ENCODE measurements around the gene TBC1D22A. TPM values are rescaled to one million over a fixed set of nuclear protein-coding genes. Genes with fewer than 3 reads are reported as not detected.

TBC1D22A gene
- total RNA-seq, 1 experiment from 2014 or later, result 20.9 TPM

DNA sequence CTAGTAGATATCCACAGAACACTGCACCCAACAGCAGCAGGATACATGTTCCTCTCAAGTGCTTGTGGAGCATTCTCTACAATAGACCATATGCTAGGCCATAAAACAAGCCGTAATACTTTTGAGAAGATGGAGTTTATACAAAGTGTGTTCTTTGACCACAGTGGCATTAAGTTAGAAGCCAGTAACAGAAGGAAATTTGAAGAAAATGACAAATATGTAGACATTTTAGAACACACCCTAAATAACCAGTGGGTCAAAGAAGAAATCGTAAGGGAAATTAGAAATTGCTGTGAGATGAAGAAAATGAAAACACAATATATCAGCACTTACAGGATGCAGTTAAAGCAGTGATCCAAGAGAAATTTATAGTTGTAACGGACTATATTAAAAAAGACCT is 163.4 kb downstream of the TBC1D22A start:
- no peak for DNase-seq (ENCODE audit: low read depth, low spot score)
- ChIA-PET RAD21 (ENCODE audit: low non-redundant PET in 1 of 2, low total read pairs in 2 of 2, uncharacterized antibody in 2 of 2, unreplicated experiment in 2 of 2) (no interaction called here), CTCF (no interaction called here), POLR2A (no interaction called here)
- Histone ChIP-seq H3K9me3 (ENCODE audit: control insufficient read depth in 1 of 2, insufficient read depth in 1 of 2, low read depth in 1 of 2, low read length in 2 of 2) (no peaks in the 10 kb centered on the region), H3K9ac (ENCODE audit: low read length) (no peak overlapping the region), H4K20me1 (ENCODE audit: insufficient read depth) (no peaks in the 10 kb centered on the region; the same call in 1 of the 2 replicates), H3K9me2 (ENCODE audit: insufficient read depth) (no peaks in the 10 kb centered on the region), H3K4me1 (ENCODE audit: control insufficient read depth in 1 of 2, insufficient read depth in 2 of 2, low read length in 2 of 2) (no peaks in the 10 kb centered on the region), H3K27ac (ENCODE audit: low read depth, low read length) (no peak overlapping the region), H3K79me2 (ENCODE audit: insufficient read depth, low read length) (no peaks in the 10 kb centered on the region), H3K4me3 (replicated peaks in 1 of 2; ENCODE audit: low read depth in 1 of 2, low read length in 2 of 2) (no peak overlapping the region), H2AFZ (ENCODE audit: low read depth, low read length, poor library complexity, severe bottlenecking) (no peak overlapping the region), H3K4me2 (ENCODE audit: low read length) (no peak overlapping the region), H3K27me3 (ENCODE audit: insufficient read depth, low read length) (no peaks in the 10 kb centered on the region), H3K36me3 (ENCODE audit: control insufficient read depth in 1 of 2, insufficient read depth in 2 of 2, low read length in 2 of 2) (no peaks in the 10 kb centered on the region)
- intact Hi-C loops (cut with micrococcal nuclease), result no loop called here
- no peak for ATAC-seq
- TF ChIP-seq TCF7L2 (IDR thresholded peaks at IDR 0.05; ENCODE audit: borderline replicate concordance, extremely low read depth, insufficient read depth, insufficient read length) (no peak), SRF (IDR thresholded peaks at IDR 0.05; ENCODE audit: low read depth) (no peak), SP1 (IDR thresholded peaks at IDR 0.05; ENCODE audit: low read depth) (no peak), EZH2 (IDR thresholded peaks at IDR 0.05) (no peak), ZFX (IDR thresholded peaks at IDR 0.05) (no peak), ZNF274 (IDR thresholded peaks at IDR 0.05; ENCODE audit: low read depth, low read length) (no peak), EZH2phosphoT487 (IDR thresholded peaks at IDR 0.05; ENCODE audit: borderline replicate concordance) (no peak), POLR2AphosphoS5 (IDR thresholded peaks at IDR 0.05; ENCODE audit: low read depth, low read length) (no peak), POLR2A (IDR thresholded peaks at IDR 0.05; ENCODE audit: borderline replicate concordance, extremely low read depth, insufficient read depth, insufficient read length) (no peak), CBX3 (IDR thresholded peaks at IDR 0.05; ENCODE audit: low read depth) (no peak), RAD21 (IDR thresholded peaks at IDR 0.05; ENCODE audit: low read depth) (no peak), YY1 (IDR thresholded peaks at IDR 0.05; ENCODE audit: extremely low read depth, insufficient replicate concordance, low read depth, low read length) (no peak), SIN3A (IDR thresholded peaks at IDR 0.05; ENCODE audit: low read depth) (no peak), FOSL1 (IDR thresholded peaks at IDR 0.05; ENCODE audit: low read depth) (no peak), EGR1 (IDR thresholded peaks at IDR 0.05; ENCODE audit: low read depth) (no peak)
- TF ChIP-seq, protein P1, sequence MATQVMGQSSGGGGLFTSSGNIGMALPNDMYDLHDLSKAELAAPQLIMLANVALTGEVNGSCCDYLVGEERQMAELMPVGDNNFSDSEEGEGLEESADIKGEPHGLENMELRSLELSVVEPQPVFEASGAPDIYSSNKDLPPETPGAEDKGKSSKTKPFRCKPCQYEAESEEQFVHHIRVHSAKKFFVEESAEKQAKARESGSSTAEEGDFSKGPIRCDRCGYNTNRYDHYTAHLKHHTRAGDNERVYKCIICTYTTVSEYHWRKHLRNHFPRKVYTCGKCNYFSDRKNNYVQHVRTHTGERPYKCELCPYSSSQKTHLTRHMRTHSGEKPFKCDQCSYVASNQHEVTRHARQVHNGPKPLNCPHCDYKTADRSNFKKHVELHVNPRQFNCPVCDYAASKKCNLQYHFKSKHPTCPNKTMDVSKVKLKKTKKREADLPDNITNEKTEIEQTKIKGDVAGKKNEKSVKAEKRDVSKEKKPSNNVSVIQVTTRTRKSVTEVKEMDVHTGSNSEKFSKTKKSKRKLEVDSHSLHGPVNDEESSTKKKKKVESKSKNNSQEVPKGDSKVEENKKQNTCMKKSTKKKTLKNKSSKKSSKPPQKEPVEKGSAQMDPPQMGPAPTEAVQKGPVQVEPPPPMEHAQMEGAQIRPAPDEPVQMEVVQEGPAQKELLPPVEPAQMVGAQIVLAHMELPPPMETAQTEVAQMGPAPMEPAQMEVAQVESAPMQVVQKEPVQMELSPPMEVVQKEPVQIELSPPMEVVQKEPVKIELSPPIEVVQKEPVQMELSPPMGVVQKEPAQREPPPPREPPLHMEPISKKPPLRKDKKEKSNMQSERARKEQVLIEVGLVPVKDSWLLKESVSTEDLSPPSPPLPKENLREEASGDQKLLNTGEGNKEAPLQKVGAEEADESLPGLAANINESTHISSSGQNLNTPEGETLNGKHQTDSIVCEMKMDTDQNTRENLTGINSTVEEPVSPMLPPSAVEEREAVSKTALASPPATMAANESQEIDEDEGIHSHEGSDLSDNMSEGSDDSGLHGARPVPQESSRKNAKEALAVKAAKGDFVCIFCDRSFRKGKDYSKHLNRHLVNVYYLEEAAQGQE (IDR thresholded peaks at IDR 0.05; ENCODE audit: low read depth), result no peak
- TF ChIP-seq, protein P2, sequence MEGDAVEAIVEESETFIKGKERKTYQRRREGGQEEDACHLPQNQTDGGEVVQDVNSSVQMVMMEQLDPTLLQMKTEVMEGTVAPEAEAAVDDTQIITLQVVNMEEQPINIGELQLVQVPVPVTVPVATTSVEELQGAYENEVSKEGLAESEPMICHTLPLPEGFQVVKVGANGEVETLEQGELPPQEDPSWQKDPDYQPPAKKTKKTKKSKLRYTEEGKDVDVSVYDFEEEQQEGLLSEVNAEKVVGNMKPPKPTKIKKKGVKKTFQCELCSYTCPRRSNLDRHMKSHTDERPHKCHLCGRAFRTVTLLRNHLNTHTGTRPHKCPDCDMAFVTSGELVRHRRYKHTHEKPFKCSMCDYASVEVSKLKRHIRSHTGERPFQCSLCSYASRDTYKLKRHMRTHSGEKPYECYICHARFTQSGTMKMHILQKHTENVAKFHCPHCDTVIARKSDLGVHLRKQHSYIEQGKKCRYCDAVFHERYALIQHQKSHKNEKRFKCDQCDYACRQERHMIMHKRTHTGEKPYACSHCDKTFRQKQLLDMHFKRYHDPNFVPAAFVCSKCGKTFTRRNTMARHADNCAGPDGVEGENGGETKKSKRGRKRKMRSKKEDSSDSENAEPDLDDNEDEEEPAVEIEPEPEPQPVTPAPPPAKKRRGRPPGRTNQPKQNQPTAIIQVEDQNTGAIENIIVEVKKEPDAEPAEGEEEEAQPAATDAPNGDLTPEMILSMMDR (IDR thresholded peaks at IDR 0.05 in 2 of 3, conservative IDR thresholded peaks at IDR 0.05 in 1 of 3; ENCODE audit: borderline replicate concordance in 1 of 3, insufficient read depth in 1 of 3, low read depth in 2 of 3, low read length in 2 of 3), result no peak
- TF ChIP-seq, protein P3, sequence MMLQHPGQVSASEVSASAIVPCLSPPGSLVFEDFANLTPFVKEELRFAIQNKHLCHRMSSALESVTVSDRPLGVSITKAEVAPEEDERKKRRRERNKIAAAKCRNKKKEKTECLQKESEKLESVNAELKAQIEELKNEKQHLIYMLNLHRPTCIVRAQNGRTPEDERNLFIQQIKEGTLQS (IDR thresholded peaks at IDR 0.05), result no peak
- TF ChIP-seq, protein P4, sequence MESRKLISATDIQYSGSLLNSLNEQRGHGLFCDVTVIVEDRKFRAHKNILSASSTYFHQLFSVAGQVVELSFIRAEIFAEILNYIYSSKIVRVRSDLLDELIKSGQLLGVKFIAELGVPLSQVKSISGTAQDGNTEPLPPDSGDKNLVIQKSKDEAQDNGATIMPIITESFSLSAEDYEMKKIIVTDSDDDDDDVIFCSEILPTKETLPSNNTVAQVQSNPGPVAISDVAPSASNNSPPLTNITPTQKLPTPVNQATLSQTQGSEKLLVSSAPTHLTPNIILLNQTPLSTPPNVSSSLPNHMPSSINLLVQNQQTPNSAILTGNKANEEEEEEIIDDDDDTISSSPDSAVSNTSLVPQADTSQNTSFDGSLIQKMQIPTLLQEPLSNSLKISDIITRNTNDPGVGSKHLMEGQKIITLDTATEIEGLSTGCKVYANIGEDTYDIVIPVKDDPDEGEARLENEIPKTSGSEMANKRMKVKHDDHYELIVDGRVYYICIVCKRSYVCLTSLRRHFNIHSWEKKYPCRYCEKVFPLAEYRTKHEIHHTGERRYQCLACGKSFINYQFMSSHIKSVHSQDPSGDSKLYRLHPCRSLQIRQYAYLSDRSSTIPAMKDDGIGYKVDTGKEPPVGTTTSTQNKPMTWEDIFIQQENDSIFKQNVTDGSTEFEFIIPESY (IDR thresholded peaks at IDR 0.05; ENCODE audit: extremely low read depth, insufficient replicate concordance, low read length), result no peak
- TF ChIP-seq, protein P5, sequence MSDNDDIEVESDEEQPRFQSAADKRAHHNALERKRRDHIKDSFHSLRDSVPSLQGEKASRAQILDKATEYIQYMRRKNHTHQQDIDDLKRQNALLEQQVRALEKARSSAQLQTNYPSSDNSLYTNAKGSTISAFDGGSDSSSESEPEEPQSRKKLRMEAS (IDR thresholded peaks at IDR 0.05), result no peak
- BruUV-seq (replicated peaks), result no TSS peak
